Activated T-cell treated with anti-CD3 and anti-CD28 coated beads, Interleukin-2, amount 50 U/mL, for 48 hours (primary cell): ENCODE data around the gene VAMP5.
"Not testable (repeated sequence)": the region's sequence is repeated elsewhere in the genome, so short reads cannot be mapped to it uniquely, and the experiment has no call there.

Source experiments
- DNase-seq, 2 experiments: peaks; one replicate each; pipeline ENCODE4 v3.0.0-alpha.2; 2020

Gene VAMP5

DNA sequence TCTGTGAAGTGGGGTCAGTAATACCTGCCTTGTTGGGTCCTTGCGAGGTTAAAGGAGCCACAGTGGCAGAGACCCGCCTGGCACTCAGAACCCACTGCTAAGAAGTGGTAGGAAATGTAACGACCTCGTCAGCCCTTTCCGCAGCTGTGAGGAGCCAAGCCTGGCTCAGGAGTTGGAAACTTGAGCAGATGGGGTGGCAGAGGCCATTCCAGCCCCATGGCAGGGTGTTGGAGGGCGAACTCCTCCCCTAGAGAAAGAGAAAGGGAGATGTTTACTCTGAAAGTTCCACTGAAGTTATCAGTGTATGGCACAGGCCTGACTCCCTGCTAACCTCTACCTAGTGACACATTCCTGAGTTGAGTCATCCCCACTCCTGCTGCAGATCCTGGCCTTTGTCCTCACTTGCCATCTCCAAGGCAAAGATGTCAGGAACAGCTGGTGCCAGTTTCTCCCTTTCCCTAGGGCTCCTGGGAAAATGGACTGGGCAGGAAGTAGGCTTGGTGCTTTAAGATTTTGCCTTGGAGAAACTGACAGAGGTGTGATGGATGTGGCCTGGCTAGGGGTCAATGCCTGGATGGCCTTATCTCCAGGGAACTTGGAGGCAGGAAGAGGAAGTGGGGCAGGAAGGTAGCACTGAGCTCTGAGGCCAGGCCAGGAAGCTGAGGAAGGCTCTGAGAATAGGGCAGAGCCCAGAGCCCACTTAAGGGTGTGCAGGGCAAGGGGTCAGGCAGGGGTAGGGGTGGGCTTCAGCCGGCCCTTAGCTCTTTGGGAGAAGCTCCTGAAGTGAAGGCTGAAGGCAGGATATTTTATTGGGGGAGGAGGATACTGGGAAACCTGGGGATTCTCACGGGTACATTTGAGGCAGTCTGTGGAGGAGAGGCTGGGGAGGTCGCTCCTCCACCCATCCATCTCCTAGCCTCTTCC, 888 bp downstream of the VAMP5 start:
- peak; percentile 56 to 60 for DNase-seq

DNA sequence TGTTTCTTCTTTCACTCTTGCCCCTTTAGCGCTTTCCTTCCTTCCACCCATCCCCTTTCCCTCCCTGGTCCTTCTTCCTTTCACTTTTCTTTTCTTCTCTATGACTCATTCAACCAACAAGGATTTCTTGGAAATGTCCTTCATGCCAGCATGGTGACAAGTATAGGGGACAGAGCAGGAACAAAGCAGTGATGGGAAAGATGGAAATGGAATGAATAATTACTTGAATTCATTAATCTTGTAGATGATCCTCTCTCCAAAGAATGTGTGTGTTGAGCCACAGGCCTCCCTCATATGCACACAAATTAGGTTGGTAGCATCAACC, 1.5 kb downstream of the VAMP5 start:
- DNase-seq, result no peak

DNA sequence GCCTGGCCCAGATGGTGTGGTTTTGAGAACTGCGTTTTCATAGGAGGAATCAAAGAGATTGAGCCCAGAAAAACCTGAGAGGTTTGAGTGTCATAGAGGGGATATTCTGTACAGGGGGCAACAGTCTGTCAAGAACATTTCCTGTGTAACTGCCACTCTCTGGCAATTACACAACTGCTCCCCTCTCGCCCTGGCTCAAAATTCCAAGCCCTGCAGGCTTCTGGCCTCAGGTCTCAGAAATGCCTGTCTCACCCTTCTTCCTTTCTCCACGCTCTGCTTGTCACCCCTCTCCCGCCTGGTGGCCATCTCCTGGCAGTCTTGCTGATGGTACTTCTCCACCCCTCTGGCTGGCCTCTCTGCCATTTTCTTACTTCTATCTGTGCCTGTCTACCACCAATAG, 4.0 kb downstream of the VAMP5 start:
- no peak for DNase-seq

DNA sequence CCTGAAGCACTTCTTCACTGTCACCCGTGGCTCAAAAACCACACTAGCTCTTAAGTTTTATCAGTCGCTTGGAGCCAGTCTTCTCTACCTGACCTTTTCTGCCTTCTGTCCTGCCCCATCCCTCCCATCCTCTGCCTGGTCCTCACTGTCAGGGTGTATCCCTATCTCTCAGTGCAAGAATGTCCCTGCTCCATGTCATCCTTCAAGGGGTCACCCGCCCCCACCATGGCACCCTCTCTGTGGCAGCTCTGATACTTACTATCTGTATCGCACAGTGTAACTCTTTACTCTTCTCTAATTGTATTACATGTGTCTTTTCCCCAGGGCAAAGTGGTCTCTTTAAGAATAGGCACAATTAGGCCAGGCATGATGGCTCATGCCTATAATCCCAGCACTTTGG, 4.4 kb downstream of the VAMP5 start:
- no peak for DNase-seq

- DNase-seq, result no peak
These were observed 5.0 kb downstream of the VAMP5 start for GRCh38 chr2:85589181-85589580.

DNA sequence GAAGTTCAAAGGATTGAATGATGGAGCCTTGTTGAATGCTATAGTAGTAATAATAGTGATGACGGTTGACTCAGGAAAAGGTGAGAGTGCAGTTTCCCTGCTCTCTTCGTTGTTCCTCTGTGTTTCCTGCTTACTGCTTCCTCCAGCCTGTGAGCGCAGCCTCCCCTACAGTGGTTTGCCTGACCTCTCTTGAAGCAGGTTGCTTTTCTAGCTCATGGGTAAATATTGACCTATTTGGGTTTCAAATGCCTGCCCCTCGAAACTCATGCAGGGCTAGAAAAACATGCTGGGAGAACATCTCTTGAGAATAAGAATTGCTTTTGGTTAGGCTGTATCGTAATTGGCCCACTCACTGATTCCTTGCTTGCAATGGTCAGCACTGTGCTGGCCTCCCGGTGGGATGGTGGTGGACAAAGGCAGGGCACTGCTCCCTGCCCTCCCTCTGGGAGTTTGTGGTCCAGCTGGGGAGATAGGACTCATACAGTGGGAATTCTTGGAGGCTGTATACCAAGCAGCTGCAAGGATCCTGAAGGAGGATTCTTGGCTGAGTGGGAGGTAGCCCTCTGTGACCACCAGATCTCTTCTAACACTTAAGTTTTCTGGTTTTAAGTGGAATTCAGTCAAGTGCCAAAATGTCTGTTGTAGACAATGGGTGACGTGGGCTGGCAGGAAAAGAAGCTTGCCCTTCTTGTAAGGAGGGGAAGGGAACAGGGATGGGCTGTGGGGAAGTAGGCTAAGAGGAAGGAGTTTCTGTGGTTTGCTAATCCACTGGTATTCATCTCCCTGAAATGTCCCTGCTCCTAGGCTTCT, 6.0 kb downstream of the VAMP5 start:
- no peak for DNase-seq

- DNase-seq, result no peak
These were observed 6.7 kb downstream of the VAMP5 start for GRCh38 chr2:85590950-85591349.

- no peak for DNase-seq
These were observed 7.3 kb downstream of the VAMP5 start for GRCh38 chr2:85591563-85591962.

DNA sequence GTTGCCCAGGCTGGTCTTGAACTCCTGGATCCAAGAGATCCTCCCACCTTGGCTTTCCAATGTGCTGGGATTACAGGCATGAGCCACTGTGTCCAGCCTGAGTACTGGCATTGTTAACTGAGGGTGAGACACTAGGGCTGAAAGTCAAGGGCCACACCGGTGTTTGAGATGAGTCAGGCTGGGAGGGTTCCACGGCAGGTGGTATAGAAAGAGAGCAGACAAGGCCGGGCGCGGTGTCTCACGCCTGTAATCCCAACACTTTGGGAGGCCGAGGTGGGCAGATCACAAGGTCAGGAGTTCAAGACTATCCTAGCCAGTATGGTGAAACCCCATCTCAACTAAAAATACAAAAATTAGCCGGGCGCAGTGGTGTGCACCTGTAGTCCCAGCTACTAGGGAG, 8.1 kb downstream of the VAMP5 start:
- DNase-seq, result not testable (repeated sequence)

GRCh38 chr2:85593023-85593422, 8.8 kb downstream of the VAMP5 start:
- DNase-seq, result no peak

DNA sequence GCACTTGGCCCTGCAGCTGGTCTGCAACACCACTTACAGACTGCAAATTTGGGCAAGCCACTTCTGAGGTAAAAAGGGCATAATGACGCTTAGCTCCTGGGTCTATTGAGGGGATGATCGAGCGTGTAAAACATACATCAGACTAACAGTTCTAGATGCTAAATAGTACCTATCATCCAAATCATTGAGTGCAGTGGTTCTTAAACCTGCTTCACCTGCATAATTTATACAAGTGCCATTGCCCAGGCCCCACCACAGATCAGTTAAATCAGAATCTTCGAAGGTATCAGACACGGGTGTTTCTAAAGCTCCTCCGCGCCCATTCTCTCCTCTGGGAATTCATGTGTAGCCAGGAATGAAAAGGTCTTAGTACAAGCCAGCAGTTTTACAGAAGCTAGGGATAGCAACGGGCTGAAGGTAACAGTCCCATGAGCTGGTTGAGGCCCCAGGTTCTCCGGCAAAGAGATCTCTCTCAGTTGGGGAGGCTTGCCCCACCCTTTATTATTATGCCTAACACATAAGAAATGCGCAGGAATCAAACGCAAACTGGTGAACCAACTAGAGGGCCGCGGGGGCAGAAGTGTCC, 10.6 kb downstream of the VAMP5 start:
- no peak for DNase-seq

GRCh38 chr2:85595301-85596025, 11.2 kb downstream of the VAMP5 start, which contains the start of gene RNF181:
TSS of gene RNF181 (plus strand) at chr2:85595745. CDS start at chr2:85595764, 19 bp downstream.
- peak; percentile 90 to 92 for DNase-seq

- DNase-seq, result no peak
These were observed 11.7 kb downstream of the VAMP5 start for GRCh38 chr2:85596026-85596333.

DNA sequence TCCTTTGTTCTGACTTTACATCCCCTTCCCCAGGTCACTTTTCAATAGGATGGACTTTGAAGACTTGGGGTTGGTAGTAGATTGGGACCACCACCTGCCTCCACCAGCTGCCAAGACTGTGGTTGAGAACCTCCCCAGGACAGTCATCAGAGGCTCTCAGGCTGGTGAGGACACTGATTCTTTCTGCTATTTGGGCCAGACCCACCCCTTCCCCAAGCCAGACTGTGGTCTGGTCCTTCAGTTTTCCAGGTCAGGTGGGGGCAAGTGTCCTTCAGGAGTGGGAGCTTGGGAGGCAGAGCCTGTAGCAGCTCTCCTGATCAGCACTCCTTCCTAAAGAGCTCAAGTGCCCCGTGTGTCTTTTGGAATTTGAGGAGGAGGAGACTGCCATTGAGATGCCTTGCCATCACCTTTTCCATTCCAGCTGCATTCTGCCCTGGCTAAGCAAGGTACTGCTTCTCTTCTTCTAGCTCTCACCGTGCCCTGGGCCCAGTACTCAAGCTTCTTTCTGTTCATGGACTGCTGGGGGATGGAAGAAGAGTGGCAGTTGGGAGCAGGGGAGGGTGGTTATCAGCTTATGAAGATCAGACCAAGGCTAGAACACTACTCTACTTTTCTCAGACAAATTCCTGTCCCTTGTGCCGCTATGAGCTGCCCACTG, 12.4 kb downstream of the VAMP5 start:
- DNase-seq, result no peak

- DNase-seq, result no peak
These were observed 13.0 kb downstream of the VAMP5 start for GRCh38 chr2:85597241-85597640.

- DNase-seq, result no peak
These were observed 14.5 kb downstream of the VAMP5 start for GRCh38 chr2:85598594-85599340.

DNA sequence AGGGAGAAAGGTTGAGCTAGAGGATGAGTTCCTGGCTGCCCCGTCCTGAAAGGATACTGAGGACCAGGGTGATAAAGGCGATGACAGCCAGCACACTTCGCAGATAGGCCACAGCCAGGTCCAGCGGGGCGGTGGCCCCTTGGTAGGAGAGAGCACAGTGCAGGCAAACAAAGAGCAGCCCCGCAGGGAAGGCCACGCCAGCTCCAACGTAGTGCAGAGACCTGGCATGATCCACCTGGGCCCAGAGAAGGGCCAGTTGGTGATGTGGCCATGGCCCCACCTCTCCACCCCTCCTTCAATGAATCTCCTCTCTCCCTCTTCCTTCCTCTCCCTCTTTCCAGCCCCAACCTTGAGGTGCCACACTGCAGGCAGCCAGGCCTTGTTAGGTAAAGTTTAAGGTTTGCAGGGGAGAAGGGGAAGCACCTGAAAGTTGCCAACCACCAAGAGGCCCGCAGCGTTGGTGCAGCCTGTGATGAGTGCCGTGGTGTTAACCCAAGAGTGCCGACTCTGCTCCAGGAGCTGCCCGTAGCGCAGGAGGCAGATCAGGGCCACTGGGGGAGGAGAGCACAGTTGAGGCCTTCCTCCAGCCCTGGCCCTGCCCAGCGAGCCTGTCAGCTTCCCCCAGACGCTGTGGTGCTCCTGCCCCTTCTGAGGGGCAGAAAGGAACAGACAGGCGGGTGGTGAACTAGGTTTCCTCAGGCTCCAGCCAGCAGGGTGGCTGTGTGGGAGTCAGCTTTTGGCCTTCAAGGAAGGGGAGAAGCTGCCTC, 15.4 kb downstream of the VAMP5 start:
- no peak for DNase-seq

- DNase-seq, result no peak
These were observed 16.0 kb downstream of the VAMP5 start for GRCh38 chr2:85600235-85600575.

- DNase-seq, result no peak
These were observed 16.9 kb downstream of the VAMP5 start for GRCh38 chr2:85600951-85601770.

DNA sequence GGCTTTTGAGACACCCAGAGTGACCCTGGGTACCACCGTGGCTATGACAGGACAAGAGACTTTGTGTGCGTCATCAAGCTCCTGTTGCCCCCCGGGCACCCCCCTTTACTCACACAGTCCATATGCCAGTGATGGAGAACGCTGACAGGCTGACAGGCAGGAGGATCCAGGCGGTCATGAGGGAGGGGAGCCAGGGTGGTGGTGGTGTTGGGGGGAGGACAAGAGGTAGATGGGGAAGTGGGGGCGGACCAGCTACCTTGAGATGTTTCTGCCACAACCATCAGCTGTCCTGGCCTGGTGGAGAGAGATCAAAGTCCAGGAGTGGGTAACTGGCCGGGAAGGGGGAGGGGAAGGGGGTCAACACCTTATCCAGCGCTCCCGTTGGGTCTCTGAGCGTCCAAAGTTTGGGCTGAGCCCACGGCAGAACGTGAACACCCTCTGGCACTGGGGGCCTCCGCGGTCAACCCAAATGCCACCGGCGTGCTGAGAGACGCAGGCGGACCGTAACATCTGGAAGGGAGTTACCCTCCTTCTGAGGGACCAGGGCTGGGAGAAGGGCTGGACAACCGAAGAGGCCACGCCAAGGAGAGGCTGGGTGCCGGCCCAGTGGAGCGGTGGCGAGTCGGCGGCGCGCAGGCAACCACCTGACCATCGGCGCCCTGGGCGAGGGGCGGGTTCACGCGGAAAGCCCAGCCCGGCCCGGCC, 17.7 kb downstream of the VAMP5 start:
- no peak for DNase-seq
